HepG2 (cell line): ENCODE results near the gene SF3B5. TPM values are rescaled to one million over a fixed set of nuclear protein-coding genes. Genes with fewer than 3 reads are reported as not detected.

ENCODE experiments used
- ERF ChIP-seq: IDR thresholded peaks from 2 replicates; pipeline ENCODE4 v1.6.1; 2018; ENCODE audit warnings: missing biosample characterization, missing genetic modification reagents
- FOXP1 ChIP-seq, 2 experiments: fragments of 450-650 bp in 1 of 2; IDR thresholded peaks; 2 replicates each; pipeline ENCODE4 v1.6.1; 2017 to 2018; ENCODE audit warnings: antibody characterized with exemption in 1 of 2
- HHEX ChIP-seq: IDR thresholded peaks from 2 replicates; pipeline ENCODE4 v1.6.1; 2016; ENCODE audit warnings: control low read depth
- MAF1 ChIP-seq: sonication (generic); formaldehyde crosslinking; IDR thresholded peaks from 2 replicates; pipeline ENCODE4 v1.5.0; 2020; ENCODE audit warnings: missing genetic modification reagents, borderline replicate concordance
- MAFK ChIP-seq, 2 experiments: IDR thresholded peaks in 1 of 2; conservative IDR thresholded peaks in 1 of 2; 2 replicates each; pipeline ENCODE4 v1.6.1; 2011; ENCODE audit warnings: improper control_type of control experiment in 2 of 2, low read length in 2 of 2
- PPARG ChIP-seq: conservative IDR thresholded peaks from 2 replicates; pipeline ENCODE4 v1.6.1; 2016; ENCODE audit warnings: missing biosample characterization, missing genetic modification reagents
- RCOR2 ChIP-seq: IDR thresholded peaks from 2 replicates; pipeline ENCODE4 v1.6.1; 2016; ENCODE audit warnings: missing biosample characterization, missing genetic modification reagents
- REL ChIP-seq: sonication (generic); formaldehyde crosslinking; conservative IDR thresholded peaks from 2 replicates; pipeline ENCODE4 v1.8.0; 2022; ENCODE audit warnings: mild to moderate bottlenecking, missing genetic modification reagents, moderate library complexity
- ZEB1 ChIP-seq: IDR thresholded peaks from 2 replicates; pipeline ENCODE4 v1.6.1; 2012; ENCODE audit warnings: mild to moderate bottlenecking, low read depth, inconsistent platforms; ENCODE audit not compliant: insufficient replicate concordance
- ZFP62 ChIP-seq: sonication (generic); formaldehyde crosslinking; IDR thresholded peaks from 2 replicates; pipeline ENCODE4 v1.4.0; 2020; ENCODE audit warnings: missing genetic modification reagents
- ZNF17 ChIP-seq: sonication (generic); formaldehyde crosslinking; IDR thresholded peaks from 2 replicates; pipeline ENCODE4 v1.5.0; 2020; ENCODE audit warnings: mild to moderate bottlenecking, missing genetic modification reagents
- ZNF547 ChIP-seq: sonication (generic); formaldehyde crosslinking; IDR thresholded peaks from 2 replicates; pipeline ENCODE4 v1.5.1; 2020; ENCODE audit warnings: mild to moderate bottlenecking, missing genetic modification reagents
- ZNF644 ChIP-seq: IDR thresholded peaks from 2 replicates; pipeline ENCODE4 v1.6.1; 2016; ENCODE audit warnings: low read depth
- ZNF766 ChIP-seq: sonication (generic); formaldehyde crosslinking; IDR thresholded peaks from 2 replicates; pipeline ENCODE4 v1.5.0; 2020; ENCODE audit warnings: missing genetic modification reagents, borderline replicate concordance
- ZZZ3 ChIP-seq: sonication (generic); formaldehyde crosslinking; IDR thresholded peaks from 2 replicates; pipeline ENCODE4 v1.4.0; 2020; ENCODE audit warnings: missing genetic modification reagents, mild to moderate bottlenecking, borderline replicate concordance
- polyA plus RNA-seq, 8 experiments: library from polyadenylated mRNA; depleted of rRNA in 3 of 8; stranded (reverse) in 7 of 8; unstranded in 1 of 8; fragments of >200 nt; fragmentation: Illumina TruSeq in 4 of 8; extraction: Trizol in 4 of 8; gene quantifications; 2 replicates each; pipeline versions ENCODE4 v1.2.1 to v1.2.3, GENCODE V29; 2011 to 2016; ENCODE audit warnings: low read depth in 4 of 8, missing spikeins in 1 of 8, mixed read lengths in 1 of 8; ENCODE audit not compliant: insufficient read depth in 1 of 8
- total RNA-seq, 5 experiments: library from RNA; depleted of rRNA; stranded (reverse); fragments of >200 nt; fragmentation: Illumina TruSeq; extraction: Trizol; gene quantifications; 2 replicates each; pipeline ENCODE4 v1.2.3, GENCODE V29; 2016; ENCODE audit warnings: low read depth in 1 of 5
- TF ChIP-seq, protein P1 (sequence below): sonication (generic); formaldehyde crosslinking; IDR thresholded peaks from 2 replicates; pipeline ENCODE4 v1.8.0; 2022; ENCODE audit warnings: mild to moderate bottlenecking, missing genetic modification reagents, borderline replicate concordance
- TF ChIP-seq, protein P2 (sequence below): sonication (generic); formaldehyde crosslinking; IDR thresholded peaks from 2 replicates; pipeline ENCODE4 v1.4.0; 2020; ENCODE audit warnings: missing genetic modification reagents
- TF ChIP-seq, protein P3 (sequence below), 2 experiments: IDR thresholded peaks; 2 replicates each; pipeline ENCODE4 v1.6.1; 2011 to 2012; ENCODE audit warnings: low read length in 2 of 2, borderline replicate concordance in 1 of 2, low read depth in 1 of 2, mild to moderate bottlenecking in 1 of 2, moderate library complexity in 1 of 2
- TF ChIP-seq, protein P4 (sequence below): IDR thresholded peaks from 2 replicates; pipeline ENCODE4 v1.6.1; 2016; ENCODE audit warnings: mild to moderate bottlenecking
- TF ChIP-seq, protein P5 (sequence below): sonication (generic); formaldehyde crosslinking; IDR thresholded peaks from 2 replicates; pipeline ENCODE4 v1.5.0; 2020; ENCODE audit warnings: missing genetic modification reagents, mild to moderate bottlenecking, borderline replicate concordance

SF3B5 gene
- total and polyA plus RNA-seq, 2 of the 13 experiments (the other 11 are each of a cell fraction or from before 2014, with no cell fraction given), result 263 to 292 TPM

DNA sequence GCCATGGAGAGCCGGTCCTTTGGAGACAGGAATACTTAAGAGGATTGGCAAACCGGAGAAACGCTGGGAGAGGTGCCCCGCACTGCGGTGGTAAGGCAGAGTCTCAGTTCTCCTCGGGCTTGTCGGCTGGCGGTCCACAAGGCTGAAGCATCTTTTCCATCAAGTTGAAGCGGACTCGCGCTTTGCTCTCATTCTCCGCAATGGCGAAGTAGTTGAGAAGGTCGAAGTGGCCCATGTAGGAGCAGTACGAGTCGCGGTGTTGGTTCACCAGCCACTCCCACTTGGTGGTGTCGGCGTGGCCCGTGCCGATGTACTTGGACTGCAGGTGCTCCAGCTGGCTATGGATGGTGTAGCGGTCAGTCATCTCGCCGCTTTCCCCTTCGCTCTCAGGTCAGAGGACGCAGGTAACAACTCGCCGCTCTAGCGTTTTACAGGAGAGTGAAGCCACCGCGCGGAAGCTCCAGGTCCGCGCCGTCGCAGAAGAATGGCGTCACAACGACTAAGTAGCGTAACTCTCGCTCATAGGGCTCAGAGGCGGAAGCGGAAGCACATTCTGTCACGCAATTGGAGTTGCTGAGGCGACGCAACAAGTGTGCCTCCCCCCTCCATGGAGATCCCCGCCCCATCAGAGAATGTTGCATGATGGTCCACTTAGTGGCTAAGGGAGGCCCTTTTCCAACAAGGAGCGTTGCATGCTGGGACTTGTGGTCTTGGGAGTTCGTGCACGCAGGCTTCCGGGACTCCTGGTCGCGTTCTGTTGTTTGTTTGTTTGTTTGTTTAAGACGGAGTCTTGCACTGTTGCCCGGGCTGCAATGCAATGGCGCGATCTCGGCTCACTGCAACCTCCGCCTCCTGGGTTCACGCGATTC, at the start of gene SF3B5 (continued):
- TF ChIP-seq, protein P1, sequence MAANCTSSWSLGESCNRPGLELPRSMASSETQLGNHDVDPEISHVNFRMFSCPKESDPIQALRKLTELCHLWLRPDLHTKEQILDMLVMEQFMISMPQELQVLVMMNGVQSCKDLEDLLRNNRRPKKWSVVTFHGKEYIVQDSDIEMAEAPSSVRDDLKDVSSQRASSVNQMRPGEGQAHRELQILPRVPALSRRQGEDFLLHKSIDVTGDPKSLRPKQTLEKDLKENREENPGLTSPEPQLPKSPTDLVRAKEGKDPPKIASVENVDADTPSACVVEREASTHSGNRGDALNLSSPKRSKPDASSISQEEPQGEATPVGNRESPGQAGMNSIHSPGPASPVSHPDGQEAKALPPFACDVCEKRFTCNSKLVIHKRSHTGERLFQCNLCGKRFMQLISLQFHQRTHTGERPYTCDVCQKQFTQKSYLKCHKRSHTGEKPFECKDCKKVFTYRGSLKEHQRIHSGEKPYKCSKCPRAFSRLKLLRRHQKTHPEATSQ, result no peak; the same call in 1 of the 2 replicates
- peak; percentile 88 for TF ChIP-seq FOXP1 (IDR thresholded peaks at IDR 0.05)
- peak; percentile 86; the same call in 1 of the 2 replicates for TF ChIP-seq FOXP1 (CRISPR knock-in tag; IDR thresholded peaks at IDR 0.05)
- peak; percentile 97 for TF ChIP-seq ERF (CRISPR knock-in tag)
- peak; percentile 92; the same call in 1 of the 2 replicates for TF ChIP-seq ZZZ3 (CRISPR knock-in tag)
- TF ChIP-seq, protein P2, sequence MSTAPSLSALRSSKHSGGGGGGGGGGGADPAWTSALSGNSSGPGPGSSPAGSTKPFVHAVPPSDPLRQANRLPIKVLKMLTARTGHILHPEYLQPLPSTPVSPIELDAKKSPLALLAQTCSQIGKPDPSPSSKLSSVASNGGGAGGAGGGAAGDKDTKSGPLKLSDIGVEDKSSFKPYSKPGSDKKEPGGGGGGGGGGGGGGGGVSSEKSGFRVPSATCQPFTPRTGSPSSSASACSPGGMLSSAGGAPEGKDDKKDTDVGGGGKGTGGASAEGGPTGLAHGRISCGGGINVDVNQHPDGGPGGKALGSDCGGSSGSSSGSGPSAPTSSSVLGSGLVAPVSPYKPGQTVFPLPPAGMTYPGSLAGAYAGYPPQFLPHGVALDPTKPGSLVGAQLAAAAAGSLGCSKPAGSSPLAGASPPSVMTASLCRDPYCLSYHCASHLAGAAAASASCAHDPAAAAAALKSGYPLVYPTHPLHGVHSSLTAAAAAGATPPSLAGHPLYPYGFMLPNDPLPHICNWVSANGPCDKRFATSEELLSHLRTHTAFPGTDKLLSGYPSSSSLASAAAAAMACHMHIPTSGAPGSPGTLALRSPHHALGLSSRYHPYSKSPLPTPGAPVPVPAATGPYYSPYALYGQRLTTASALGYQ, result peak; percentile 49; the same call in 1 of the 2 replicates
- no peak for TF ChIP-seq ZNF17 (CRISPR knock-in tag)
- TF ChIP-seq, protein P3, sequence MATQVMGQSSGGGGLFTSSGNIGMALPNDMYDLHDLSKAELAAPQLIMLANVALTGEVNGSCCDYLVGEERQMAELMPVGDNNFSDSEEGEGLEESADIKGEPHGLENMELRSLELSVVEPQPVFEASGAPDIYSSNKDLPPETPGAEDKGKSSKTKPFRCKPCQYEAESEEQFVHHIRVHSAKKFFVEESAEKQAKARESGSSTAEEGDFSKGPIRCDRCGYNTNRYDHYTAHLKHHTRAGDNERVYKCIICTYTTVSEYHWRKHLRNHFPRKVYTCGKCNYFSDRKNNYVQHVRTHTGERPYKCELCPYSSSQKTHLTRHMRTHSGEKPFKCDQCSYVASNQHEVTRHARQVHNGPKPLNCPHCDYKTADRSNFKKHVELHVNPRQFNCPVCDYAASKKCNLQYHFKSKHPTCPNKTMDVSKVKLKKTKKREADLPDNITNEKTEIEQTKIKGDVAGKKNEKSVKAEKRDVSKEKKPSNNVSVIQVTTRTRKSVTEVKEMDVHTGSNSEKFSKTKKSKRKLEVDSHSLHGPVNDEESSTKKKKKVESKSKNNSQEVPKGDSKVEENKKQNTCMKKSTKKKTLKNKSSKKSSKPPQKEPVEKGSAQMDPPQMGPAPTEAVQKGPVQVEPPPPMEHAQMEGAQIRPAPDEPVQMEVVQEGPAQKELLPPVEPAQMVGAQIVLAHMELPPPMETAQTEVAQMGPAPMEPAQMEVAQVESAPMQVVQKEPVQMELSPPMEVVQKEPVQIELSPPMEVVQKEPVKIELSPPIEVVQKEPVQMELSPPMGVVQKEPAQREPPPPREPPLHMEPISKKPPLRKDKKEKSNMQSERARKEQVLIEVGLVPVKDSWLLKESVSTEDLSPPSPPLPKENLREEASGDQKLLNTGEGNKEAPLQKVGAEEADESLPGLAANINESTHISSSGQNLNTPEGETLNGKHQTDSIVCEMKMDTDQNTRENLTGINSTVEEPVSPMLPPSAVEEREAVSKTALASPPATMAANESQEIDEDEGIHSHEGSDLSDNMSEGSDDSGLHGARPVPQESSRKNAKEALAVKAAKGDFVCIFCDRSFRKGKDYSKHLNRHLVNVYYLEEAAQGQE (IDR thresholded peaks at IDR 0.05; ENCODE audit: borderline replicate concordance in 1 of 2, low read depth in 1 of 2, low read length in 2 of 2), result peak in 1 of 2 experiments; percentile 71; a peak in 1 of 4 replicates
- TF ChIP-seq MAF1 (CRISPR knock-in tag), result no peak
- no peak; the same call in 1 of the 2 replicates for TF ChIP-seq RCOR2 (CRISPR knock-in tag)
- peak; percentile 76 for TF ChIP-seq ZNF547 (CRISPR knock-in tag)
- peak; percentile 34 to 54; a peak in 3 of 4 replicates for TF ChIP-seq MAFK (conservative IDR thresholded peaks at IDR 0.05 in 1 of 2, IDR thresholded peaks at IDR 0.05 in 1 of 2; ENCODE audit: low read length in 2 of 2)
- TF ChIP-seq ZEB1, result no peak
- peak; percentile 76 for TF ChIP-seq HHEX (CRISPR knock-in tag)
- TF ChIP-seq ZNF644 (CRISPR knock-in tag), result 0 out of 2 replicates have a peak, but pooled peaks have one; percentile 19
- TF ChIP-seq REL (CRISPR knock-in tag), result 0 out of 2 replicates have a peak, but pooled peaks have one; percentile 40
- no peak for TF ChIP-seq ZNF766
- TF ChIP-seq PPARG (CRISPR knock-in tag), result peak; percentile 41; the same call in 1 of the 2 replicates
- no peak for TF ChIP-seq ZFP62 (CRISPR knock-in tag)
- TF ChIP-seq, protein P4, sequence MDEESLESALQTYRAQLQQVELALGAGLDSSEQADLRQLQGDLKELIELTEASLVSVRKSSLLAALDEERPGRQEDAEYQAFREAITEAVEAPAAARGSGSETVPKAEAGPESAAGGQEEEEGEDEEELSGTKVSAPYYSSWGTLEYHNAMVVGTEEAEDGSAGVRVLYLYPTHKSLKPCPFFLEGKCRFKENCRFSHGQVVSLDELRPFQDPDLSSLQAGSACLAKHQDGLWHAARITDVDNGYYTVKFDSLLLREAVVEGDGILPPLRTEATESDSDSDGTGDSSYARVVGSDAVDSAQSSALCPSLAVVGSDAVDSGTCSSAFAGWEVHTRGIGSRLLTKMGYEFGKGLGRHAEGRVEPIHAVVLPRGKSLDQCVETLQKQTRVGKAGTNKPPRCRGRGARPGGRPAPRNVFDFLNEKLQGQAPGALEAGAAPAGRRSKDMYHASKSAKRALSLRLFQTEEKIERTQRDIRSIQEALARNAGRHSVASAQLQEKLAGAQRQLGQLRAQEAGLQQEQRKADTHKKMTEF (CRISPR knock-in tag), result peak; percentile 97
- TF ChIP-seq, protein P5, sequence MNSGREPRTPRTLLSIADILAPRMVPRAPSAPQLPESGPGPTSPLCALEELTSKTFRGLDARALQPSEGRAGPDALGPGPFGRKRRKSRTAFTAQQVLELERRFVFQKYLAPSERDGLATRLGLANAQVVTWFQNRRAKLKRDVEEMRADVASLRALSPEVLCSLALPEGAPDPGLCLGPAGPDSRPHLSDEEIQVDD, result no peak
